CD4-positive, alpha-beta T cell treated with Interleukin-15 for 4 hours (primary cell): ENCODE results near the gene LCN15.
"Not testable (repeated sequence)": the region's sequence is repeated elsewhere in the genome, so short reads cannot be mapped to it uniquely, and the experiment has no call there.

Source experiments
- DNase-seq: peaks from one replicate; pipeline ENCODE4 v3.0.0-alpha.2; 2020; ENCODE audit warnings: low spot score

The LCN15 gene

DNA sequence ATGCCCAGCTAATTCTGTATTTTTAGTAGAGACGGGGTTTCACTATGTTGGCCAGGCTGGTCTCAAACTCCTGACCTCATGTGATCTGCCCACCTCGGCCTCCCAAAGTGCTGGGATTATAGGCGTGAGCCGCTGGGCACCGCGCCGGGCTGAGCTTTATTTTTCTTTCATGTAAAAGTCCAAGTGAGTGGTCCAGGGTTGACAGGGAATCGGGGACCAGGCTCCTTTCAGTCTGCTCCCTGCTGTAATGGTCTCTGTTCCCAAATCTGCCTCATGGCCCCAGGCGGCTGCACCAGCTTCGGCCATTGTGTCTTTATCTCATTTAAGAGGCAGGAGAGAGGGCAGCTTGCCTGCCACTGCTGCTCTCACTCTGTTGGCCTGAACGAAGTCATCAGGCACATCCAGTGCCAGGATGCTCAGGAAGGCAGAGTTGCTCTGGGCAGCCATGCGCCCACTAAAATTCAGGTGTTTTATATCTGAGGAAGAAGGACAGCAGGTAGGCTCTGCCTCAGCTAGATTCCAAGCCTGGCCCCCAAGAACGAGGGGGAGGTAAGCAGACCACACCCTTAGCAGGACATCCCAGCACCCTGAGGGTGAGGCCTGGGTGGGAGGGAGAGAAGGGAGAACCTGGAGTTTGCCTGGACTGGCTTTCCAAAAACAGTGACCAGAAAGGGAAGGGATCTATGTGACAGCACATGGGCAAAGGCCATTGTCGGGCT is 30.1 kb upstream of the LCN15 start:
- no peak for DNase-seq

DNA sequence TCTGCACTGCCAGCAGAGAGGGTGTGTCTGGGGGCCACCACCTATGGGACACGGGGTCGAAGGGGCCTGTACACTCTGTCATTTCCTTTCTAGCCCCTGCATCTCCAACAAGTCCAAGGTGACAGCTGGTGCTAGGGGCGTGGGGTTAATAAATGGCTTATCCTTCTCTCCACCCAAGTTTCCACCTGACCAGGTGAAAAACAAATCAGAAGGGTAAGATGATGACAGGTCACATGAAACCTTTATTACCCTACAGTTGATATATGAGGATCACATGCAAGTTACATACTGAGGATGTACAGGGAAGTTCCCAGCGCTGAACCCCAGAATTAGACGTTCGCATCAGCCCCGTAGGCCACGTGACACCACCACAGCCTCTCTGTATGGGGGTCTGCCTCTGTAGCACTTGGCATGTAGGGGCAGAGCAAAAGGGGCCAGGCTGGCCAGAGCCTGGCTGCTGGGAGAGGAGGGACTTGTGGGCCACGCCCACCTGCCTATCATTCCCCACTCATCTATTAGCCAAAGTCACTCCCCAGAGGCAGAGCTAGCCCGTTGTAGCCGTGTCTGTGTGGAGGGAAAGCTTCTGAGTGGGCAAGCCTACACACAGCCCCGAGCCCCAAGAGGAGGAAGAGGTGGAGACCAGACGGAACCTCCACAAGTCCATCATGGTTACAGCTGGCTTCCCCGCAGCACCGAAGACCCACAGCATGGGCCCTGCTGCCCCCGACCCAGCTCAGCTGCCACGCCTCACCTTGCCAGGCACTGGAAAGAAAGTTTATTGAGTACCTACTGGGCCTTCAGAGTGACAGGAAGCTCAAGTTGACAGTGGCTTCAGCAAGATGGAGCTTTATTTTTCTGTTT is 29.0 kb upstream of the LCN15 start:
- no peak for DNase-seq

DNA sequence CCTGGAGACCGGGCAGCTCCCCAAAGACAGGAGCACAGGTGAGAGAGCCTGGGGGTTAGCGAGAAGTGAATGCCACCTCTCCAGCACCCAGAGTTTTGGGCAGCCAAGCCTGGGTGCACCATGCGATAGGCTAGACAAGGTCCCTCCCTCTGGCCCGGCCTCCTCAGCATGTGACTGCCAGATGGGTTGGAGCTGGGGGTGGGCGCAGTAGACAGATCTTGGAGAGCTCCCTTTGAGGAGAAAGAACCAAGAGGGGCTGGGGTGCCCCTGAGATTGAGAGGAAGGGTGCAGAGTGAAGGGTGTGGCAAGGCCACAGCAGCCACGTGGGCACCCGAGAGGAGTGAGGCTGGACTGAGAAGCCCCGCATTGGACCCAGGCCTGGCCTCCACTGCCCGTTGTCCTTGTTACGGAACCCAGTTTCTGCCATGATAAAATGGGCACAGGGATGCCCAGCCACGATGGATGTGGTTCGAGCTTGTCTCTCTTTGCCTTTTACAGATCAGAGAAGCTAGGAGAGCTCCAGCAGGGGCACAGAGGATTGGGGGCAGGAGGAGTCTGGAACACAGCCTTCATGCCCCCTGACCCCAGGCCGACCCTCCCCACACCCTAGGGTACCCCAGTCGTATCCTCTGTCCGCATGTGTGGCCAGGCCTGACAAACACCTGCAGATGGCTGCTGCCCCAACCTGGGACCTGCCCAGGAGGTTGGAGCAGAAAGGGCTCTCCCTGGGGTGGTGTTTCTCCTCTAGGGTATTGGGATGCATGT is 28.2 kb upstream of the LCN15 start:
- no peak for DNase-seq

DNA sequence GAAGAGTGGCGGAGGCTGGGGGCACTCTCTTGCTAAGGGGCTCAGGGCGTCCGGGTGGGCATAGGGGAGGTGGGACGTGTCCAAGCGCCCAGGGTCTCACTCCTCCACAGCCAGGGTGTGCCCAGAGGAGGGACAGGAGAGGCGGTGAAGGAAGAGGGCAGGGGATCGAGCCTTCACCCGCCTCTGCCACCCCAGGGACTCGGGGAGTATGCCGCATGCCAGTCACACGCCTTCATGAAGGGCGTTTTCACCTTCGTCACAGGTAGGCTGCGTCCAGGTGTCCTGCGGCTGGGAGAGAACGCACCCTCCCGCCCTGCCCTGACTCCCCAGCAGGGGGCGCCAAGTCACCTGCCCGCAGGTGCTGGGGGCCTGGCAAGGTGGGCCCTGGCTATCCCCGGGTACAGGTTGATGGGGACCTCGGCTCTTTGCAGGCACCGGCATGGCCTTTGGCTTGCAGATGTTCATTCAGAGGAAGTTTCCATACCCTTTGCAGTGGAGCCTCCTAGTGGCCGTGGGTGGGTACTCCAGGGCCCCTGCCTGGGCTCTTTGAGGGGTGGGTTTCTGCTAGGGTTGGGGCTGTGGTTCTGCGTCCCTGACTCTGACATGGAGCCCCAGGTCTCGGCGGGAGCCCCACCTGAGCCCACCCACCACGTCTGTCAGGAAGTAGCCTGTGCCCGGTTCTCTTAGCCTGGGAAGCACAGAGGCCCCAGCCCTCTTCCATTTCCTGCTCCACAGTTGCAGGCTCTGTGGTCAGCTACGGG is 27.4 kb upstream of the LCN15 start:
- peak; percentile 64 for DNase-seq

DNA sequence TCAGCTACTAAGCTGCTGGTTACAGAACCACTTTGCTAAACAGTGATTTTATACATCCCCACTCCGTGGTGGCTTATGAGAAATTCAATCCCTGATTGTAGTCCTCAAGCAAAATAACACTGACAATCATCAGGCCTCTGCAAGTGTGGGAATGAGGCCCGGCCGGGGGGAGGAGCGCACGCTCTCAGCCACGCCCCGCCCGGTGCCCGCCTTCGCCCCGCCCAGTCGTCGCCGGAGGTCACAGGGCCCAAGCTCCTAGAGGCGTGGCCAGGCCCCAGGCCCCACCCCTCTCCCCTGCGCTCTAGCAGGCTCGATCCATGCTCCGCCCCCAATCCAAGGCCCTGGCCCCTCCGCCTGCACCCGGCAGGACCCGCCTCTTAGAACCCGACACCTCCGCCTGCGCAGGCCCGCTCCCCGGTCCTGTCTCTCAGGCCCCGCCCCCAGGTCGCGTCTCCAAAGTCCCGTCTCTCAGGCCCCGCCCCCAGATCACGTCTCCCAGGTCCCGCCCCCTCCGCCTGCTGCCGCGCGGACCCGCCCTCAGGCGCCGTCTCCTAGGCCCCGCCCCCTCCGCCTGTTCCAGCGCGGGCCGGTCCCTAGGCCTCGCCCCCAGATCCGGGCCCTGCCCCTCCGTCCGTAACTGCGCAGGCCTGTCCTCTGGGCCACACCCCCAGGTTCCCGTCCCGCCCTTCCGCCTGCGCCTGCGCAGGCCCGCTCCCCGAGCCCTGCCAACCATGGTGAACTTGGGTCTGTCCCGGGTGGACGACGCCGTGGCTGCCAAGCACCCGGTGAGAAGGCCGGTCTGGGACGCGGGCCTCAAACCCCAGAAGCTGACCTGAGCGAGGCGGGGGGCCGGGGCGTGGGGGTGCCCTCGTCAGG is 26.6 kb upstream of the LCN15 start, which contains the start of gene TMEM141:
Gene TMEM141 (plus strand): TSS at position 705 of the 876 bp plus-strand sequence. CDS start 27 bp downstream, at position 732.
- peak; percentile 99 for DNase-seq

DNA sequence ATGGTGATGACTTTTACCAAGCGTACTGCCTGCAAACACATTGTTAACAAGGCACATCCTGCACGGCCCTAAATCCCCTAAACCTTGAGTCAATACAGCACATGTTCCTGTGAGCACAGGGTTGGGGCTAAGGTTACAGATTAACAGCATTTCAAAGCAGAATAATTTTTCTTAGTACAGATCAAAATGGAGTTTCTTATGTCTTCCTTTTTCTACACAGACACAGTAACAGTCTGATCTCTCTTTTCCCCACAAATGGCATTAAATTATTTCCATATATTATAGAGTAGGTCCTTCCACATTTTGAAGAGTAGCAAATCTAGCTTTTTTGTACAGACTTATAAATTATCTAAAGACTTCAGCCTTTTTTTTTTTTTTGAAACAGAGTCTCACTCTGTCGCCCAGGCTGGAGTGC is 25.2 kb upstream of the LCN15 start:
- DNase-seq = no peak

DNA sequence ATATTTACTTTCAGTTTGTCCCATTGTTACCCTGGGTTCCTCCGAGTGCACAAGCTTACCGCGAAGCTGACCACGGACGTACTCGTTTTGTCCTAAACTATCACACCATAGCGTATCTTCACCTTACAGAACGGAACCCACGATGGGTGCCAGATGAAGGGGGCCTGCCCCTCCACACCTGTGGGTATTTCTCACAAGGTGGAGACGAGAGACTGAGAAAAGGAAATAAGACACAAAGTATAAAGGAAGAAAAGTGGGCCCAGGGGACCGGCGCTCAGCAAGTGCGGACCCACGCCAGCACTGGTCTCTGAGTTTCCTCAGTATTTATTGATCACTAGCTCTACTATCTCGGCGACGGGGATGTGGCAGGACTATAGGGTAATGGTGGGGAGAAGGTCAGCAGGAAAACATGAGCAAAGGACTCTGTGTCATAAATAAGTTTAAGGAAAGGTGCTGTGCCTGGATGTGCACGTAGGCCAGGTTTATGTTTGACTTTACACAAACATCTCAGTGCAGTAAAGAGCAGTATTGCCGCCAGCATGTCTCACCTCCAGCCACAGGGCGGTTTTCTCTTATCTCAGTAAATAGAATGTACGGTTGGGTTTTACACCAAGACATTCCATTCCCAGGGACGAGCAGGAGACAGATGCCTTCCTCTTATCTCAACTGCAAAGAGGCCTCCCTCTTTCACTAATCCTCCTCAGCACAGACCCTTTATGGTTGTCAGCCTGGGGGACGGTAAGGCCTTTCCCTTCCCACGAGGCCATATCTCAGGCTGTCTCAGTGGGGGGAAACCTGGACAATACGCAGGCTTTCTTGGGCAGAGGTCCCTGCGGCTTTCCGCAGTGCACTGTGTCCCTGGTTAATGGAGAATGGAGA is 24.6 kb upstream of the LCN15 start:
- not testable (repeated sequence) for DNase-seq

DNA sequence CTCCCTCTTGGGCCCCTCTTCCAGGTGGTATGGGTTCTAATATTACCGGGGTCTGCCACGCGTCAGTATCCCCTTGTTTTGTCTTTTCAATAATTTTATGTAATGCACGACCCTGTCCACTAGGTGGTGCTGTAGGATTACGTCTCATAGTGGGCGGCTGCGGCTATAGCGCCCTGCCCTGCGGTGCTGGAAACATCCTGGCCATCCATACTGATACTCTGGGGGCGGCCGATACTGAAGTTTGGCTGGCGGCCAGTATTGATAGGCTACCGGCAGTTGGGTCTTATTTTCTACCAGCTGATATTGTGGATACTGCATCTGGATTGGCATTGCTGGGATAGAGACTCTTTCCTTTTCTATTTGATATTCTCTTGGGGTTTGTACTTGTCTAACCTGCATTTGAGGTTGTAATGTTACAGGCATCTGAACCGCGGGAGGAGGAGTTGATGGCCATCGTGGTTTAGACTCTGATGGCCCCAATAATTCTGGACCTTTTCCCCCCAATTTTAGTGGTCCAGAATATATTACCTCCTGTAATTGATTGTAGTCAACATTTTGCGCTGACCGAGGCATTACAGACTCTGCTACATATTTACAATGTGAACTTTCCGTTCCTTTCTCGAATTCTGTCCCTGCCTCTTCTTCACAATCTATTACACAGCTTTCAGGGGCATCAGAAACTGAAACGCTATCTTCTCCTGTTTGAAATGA is 23.5 kb upstream of the LCN15 start:
- peak; percentile 81 for DNase-seq

DNA sequence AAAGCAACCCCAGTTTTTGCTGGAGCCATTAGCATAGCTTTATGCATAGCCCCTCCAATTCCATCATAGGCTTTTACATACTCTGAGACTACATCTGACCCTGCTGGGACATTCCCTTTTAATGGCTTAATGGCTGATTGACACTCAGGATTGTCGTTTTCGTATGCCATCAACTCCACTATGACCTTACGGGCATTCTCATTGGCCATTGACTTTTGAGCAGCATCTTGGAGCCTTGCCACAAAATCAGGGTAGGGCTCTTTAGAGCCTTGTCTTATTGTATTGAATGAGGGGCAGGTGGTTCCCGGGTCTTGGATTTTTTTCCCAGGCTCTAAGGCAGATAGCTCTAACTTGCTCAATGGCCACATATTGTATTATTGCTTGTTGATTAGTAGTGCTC is 22.7 kb upstream of the LCN15 start:
- not testable (repeated sequence) for DNase-seq

DNA sequence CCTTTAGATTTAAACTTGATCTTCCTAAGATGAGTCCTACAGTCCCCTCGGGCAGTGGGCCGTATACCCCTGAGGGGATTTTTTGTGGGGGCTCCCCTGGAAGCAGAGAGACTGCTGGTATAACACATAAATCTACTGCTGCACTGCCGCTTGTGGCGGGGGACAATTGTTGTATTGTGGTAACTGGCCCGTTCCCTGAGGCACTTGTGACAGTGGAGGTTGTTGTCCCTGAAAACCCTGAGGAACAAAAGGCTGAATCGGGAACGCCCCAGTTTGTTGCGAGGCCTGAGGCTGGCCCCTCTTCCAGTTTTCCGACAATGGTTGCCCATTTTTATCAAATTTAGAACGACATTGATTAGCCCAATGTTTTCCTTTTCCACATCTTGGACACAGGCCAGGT is 22.1 kb upstream of the LCN15 start:
- no peak for DNase-seq

DNA sequence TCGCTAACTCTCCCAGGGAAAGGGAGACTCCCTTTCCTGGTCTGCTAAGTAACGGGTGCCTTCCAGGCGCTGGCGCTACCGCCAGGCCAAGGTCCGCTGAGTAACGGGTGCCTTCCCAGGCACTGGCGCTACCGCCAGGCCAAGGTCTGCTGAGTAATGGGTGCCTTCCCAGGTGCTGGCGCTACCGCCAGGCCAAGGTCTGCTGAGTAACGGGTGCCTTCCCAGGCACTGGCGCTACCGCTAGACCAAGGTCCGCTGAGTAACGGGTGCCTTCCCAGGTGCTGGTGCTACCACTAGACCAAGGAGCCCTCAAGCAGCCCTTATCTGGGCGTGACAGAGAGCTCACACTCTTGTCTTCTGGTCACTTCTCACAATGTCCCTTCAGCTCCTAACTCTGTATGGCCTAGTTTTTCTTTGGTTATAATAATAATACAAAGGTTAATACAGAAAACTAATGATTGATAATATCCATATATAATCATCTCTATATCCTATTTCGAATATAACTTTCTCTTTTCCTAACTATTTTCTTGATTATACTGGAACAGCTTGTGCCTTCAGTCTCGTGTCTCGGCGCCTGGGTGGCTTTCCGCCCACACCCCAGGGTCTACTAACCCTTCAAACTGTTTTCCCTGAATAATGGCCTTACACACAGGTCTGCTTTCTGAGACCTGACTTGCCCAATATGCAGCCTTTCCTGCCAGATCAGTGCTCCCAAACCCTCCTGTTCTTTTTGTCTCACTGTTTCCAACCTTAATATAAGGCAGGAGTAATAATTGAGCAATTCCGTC is 21.4 kb upstream of the LCN15 start:
- not testable (repeated sequence) for DNase-seq

DNA sequence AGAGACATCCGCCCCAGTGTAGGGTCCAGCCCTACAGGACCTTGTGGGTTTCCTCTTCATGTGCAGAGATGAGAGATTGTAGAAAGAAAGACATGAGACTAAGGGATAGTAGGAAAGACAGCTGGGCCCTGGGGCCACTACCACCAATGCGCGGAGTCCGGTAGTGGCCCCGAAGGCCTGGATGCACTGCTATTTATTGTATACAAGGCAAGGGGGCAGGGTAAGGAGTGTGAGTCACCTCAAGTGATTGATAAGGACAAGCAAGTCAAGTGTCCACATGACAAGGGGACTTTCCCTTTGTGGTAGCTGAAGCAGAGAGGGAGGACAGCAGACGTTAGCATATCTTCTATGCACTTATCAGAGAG is 20.7 kb upstream of the LCN15 start:
- DNase-seq = peak; percentile 50

DNA sequence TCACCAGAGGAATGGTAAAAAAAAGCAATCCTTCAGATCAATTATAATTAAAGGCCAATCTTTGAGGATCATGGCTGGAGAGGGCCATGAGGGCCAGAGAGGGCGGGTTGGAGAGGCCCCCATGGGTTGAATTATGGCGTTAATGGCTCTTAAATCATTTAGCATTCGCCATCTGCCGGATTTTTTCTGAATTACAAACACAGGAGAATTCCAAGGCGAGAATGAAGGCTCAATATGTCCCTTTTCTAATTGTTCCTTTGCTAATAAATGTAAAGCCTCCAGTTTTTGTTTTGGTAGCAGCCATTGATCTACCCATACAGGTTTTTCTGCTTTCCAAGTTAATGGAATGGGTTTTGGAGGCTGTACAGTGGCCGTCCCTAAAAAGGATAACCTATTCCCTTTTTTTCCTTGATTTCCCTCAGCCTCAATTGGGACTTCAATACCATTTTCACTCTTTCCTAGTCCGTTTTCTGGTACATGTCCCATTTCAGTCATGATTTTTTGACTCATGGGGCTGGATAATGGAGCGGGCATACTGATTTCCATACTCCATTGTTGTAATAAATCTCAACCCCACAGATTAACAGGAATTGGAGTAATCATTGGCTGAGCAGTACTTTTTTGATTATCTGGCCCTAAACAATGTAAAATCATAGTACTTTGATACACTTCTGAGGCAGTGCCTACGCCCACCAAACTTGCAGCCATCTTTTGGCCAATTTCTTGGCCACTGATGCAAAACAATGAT is 20.1 kb upstream of the LCN15 start:
- peak; percentile 29 for DNase-seq

DNA sequence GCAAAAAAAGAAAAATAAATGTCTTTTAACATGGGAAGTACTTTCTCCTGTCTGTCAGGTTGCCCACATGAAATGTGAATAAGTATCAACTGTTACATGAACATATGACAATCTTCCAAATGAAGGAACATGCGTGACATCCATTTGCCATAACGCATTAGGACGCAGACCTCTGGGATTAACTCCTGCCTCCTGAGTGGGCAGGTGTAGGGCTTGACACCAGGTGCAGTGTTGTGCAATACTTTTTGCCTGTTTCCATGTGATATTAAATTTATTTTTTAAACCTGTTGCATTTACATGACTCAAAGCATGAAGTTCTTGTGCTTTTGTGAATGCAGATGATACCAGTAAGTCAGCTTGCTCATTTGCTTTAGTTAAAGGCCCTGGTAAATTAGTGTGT is 18.1 kb upstream of the LCN15 start:
- no peak for DNase-seq

DNA sequence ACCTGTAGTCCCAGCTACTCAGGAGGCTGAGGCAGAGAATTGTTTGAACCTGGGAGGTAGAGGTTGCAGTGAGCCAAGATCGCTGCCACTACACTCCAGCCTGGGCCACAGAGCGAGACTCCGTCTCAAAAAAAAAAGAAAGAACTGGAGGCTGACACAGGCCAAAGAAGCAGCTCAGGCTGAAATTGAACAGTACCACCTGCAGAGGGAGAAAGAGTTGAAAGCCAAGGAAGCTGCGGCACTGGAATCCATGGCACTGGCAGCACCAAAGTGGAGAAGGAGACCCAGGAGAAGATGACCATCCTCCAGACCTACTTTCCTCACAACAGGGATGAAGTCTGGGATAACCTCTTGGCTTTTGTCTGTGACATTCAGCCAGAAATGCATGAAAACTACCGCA is 15.5 kb upstream of the LCN15 start:
- no peak for DNase-seq

DNA sequence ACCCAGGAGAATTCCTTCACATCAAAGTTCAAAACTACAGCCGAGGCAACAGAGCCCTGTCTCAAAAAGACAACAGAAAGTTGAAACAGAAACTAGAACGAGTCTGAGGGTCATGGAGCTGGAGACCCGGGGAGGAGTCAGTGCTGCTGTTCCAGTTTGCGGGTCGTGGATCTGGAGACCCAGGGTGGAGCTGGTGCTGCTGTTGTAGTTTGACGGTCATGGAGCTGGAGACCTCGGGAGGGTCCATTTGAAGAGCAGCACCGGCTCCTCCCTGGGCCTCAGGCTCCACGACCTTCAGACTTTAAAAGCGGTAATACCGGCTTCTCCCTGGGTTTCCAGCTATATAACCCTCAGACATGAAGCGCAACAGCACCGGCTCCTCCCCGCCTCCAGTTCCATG is 13.0 kb upstream of the LCN15 start:
- no peak for DNase-seq

DNA sequence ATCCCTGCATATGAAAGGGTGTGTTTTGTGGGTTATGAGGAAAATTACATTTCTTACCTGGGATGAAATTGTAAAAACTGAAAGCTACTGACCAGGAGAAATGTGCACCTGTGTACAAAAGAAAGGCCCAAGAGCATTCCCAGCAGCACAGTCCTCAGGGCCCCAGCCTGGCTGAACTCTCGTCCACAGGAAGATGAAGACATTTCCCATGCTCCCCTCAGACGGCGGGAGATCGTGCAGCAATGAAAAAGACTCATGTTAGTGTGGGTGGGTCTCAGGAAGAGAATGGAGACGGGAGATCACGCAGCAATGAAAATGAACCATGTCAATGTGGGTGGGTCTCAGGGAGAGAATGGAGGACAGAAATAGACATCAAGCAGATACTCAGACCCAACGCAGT is 12.6 kb upstream of the LCN15 start:
- no peak for DNase-seq

DNA sequence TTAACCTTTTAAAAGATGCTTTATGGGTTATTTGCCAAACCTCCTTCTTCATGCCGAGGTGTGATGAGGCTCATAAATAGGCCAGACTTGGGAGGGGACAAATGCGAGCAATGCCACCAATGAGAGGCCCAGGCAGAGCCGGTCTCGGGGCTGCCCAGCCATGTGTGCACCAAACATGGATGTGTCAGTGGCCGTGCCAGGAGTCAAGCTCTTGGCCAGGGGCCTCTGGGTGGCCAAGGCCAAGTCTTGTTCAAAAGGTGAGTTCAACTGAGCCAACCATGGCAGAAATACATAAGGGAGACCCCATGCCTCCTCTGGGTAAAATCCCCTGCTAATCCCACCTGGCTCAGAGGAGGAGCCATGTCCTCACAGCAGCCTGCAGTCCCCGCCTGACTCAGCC is 10.9 kb upstream of the LCN15 start:
- no peak for DNase-seq
